GM12892 (cell line): ENCODE results near the gene TDP2.
"Not testable (repeated sequence)": the region's sequence is repeated elsewhere in the genome, so short reads cannot be mapped to it uniquely, and the experiment has no call there.

Experiments used
- POLR2A ChIP-seq: IDR thresholded peaks from 2 replicates; pipeline ENCODE4 v1.6.1; 2011; ENCODE audit warnings: low read depth, low read length, control low read depth
- POLR2AphosphoS5 ChIP-seq: IDR thresholded peaks from 2 replicates; pipeline ENCODE4 v1.6.1; 2011; ENCODE audit warnings: low read depth, low read length, control low read depth
- TAF1 ChIP-seq: IDR thresholded peaks from 2 replicates; pipeline ENCODE4 v1.6.1; 2011; ENCODE audit warnings: low read depth, mild to moderate bottlenecking, control low read depth, low read length, borderline replicate concordance

DNA sequence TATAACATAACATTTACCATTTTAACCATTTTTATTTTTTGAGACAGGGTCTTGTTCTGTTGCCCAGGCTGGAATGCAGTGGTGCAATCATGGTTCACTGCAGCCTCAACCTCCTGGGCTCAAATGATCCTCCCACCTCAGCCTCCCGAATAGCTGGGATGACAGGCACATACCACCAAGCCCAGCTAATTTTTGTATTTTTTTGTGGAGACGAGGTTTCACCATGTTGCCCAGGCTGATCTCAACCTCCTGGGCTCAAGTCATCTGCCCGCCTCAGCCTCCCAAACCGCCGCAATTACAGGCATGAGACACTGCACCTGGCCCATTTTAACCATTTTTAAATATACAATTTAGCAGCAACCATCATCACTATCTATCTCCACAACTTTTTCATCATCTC lies 26.1 kb downstream of the TDP2 start:
- TF ChIP-seq TAF1, POLR2AphosphoS5, POLR2A: not testable (repeated sequence)
